H1 (cell line): ENCODE measurements around the gene SLC18A3. TPM values are rescaled to one million over a fixed set of nuclear protein-coding genes. Genes with fewer than 3 reads are reported as not detected.

ENCODE experiments used
- CTCF ChIA-PET: fragments of 300-600 bp; sonication (Branson Sonifier 250); formaldehyde crosslinking; loops from one replicate; lab custom pipeline; 2021; ENCODE audit not compliant: partially characterized antibody; lab: Charles Lee
- POLR2A ChIA-PET: fragments of 300-600 bp; sonication (Branson Sonifier 250); formaldehyde crosslinking; loops from one replicate; lab custom pipeline; 2021; ENCODE audit warnings: inconsistent platforms; ENCODE audit not compliant: partially characterized antibody; lab: Charles Lee
- DNase-seq, 2 experiments: peaks; one replicate each; pipeline versions ENCODE4 v3.0.0 to v3.0.0-alpha.2; 2010 to 2022; ENCODE audit warnings: low spot score in 2 of 2, low read depth in 1 of 2, mixed read lengths in 1 of 2
- FAIRE-seq: peaks from 2 replicates; lab custom pipeline; 2011; peaks lifted over from hg19 to GRCh38; lab: Jason Lieb, UNC
- H2AFZ ChIP-seq: 2 replicates; pipeline ENCODE4 v1.8.1; 2012; ENCODE audit warnings: low read length, inconsistent platforms
- H2AK5ac ChIP-seq: 2 replicates; pipeline ENCODE4 v1.6.1; 2013; ENCODE audit warnings: low read depth, low read length
- H2BK120ac ChIP-seq: replicated peaks from 2 replicates; pipeline ENCODE3; 2013; ENCODE audit warnings: low read depth, low read length, inconsistent platforms
- H2BK12ac ChIP-seq: 2 replicates; pipeline ENCODE4 v1.6.1; 2013; ENCODE audit warnings: low read depth, low read length
- H2BK15ac ChIP-seq: 2 replicates; pipeline ENCODE4 v1.6.1; 2013; ENCODE audit warnings: low read length
- H2BK20ac ChIP-seq: 2 replicates; pipeline ENCODE4 v1.6.1; 2013; ENCODE audit warnings: low read length
- H2BK5ac ChIP-seq: 2 replicates; pipeline ENCODE4 v1.6.1; 2013; ENCODE audit warnings: low read depth, low read length
- H3K14ac ChIP-seq: 2 replicates; pipeline ENCODE4 v1.6.1; 2013; ENCODE audit warnings: inconsistent platforms; ENCODE audit not compliant: insufficient read length
- H3K18ac ChIP-seq: 2 replicates; pipeline ENCODE4 v1.6.1; 2013; ENCODE audit warnings: low read length; ENCODE audit errors: extremely low read depth
- H3K23ac ChIP-seq: 2 replicates; pipeline ENCODE4 v1.6.1; 2013; ENCODE audit warnings: inconsistent platforms; ENCODE audit not compliant: insufficient read length
- H3K23me2 ChIP-seq: 2 replicates; pipeline ENCODE4 v1.6.1; 2013; ENCODE audit warnings: low read depth, low read length
- H3K27ac ChIP-seq: 2 replicates; pipeline ENCODE4 v1.6.1; 2011; ENCODE audit warnings: low read depth, low read length, inconsistent platforms
- H3K27me3 ChIP-seq, 4 experiments: replicated peaks in 1 of 4; 1 replicate in 1 of 4; 2 replicates in 3 of 4; pipeline versions ENCODE4 v1.6.1 to v1.8.1; 2011 to 2013; ENCODE audit warnings: low read length in 3 of 4, mild to moderate bottlenecking in 3 of 4, inconsistent platforms in 2 of 4, mixed read lengths in 2 of 4, moderate library complexity in 1 of 4; ENCODE audit not compliant: control insufficient read depth in 3 of 4, insufficient read depth in 3 of 4; ENCODE audit errors: extremely low read depth in 1 of 4
- H3K36me3 ChIP-seq, 4 experiments: 2 replicates each; pipeline versions ENCODE4 v1.6.1 to v1.8.1; 2011 to 2013; ENCODE audit warnings: mild to moderate bottlenecking in 4 of 4, low read length in 3 of 4, moderate library complexity in 2 of 4, control low read depth in 1 of 4, inconsistent platforms in 1 of 4; ENCODE audit not compliant: insufficient read depth in 4 of 4, control insufficient read depth in 2 of 4
- H3K4ac ChIP-seq: replicated peaks from 2 replicates; pipeline ENCODE3; 2013; ENCODE audit warnings: low read length, low read depth, mixed read lengths, inconsistent platforms; ENCODE audit not compliant: insufficient read length
- H3K4me1 ChIP-seq, 4 experiments: replicated peaks in 1 of 4; 1 replicate in 1 of 4; 2 replicates in 3 of 4; pipeline versions ENCODE4 v1.6.1 to v1.8.1; 2011 to 2013; ENCODE audit warnings: low read length in 3 of 4, inconsistent platforms in 2 of 4, mixed read lengths in 1 of 4; ENCODE audit not compliant: insufficient read depth in 4 of 4, control insufficient read depth in 3 of 4
- H3K4me2 ChIP-seq, 2 experiments: 2 replicates each; pipeline versions ENCODE4 v1.6.1 to v1.8.1; 2011 to 2013; ENCODE audit warnings: low read depth in 2 of 2, low read length in 2 of 2, control low read depth in 1 of 2, inconsistent platforms in 1 of 2, mild to moderate bottlenecking in 1 of 2; ENCODE audit not compliant: insufficient read depth in 1 of 2
- H3K4me3 ChIP-seq, 4 experiments: fragments of 200-600, 300-600 bp in 1 of 4; sonication (generic), shearing (Covaris generic), sonication (Bioruptor Twin) in 1 of 4; 2 replicates each; pipeline versions ENCODE4 v1.5.1 to v1.8.1; 2011 to 2016; ENCODE audit warnings: low read length in 4 of 4, low read depth in 3 of 4, control low read depth in 2 of 4, inconsistent platforms in 2 of 4, mild to moderate bottlenecking in 2 of 4, mixed read lengths in 1 of 4, moderate library complexity in 1 of 4; ENCODE audit not compliant: insufficient read depth in 2 of 4; ENCODE audit errors: extremely low read depth in 1 of 4
- H3K56ac ChIP-seq: replicated peaks from 2 replicates; pipeline ENCODE3; 2013; ENCODE audit warnings: low read depth, mild to moderate bottlenecking, mixed read lengths, low read length, inconsistent platforms; ENCODE audit not compliant: insufficient read length
- H3K79me1 ChIP-seq: 2 replicates; pipeline ENCODE4 v1.6.1; 2013; ENCODE audit warnings: low read depth, low read length, control low read depth
- H3K79me2 ChIP-seq, 2 experiments: 2 replicates each; pipeline versions ENCODE4 v1.6.1 to v1.8.1; 2012 to 2013; ENCODE audit warnings: low read length in 2 of 2, mild to moderate bottlenecking in 2 of 2, inconsistent platforms in 1 of 2; ENCODE audit not compliant: insufficient read depth in 2 of 2, control insufficient read depth in 1 of 2
- H3K9ac ChIP-seq, 4 experiments: replicated peaks in 1 of 4; 1 replicate in 1 of 4; 2 replicates in 3 of 4; pipeline versions ENCODE4 v1.6.1 to v1.8.1; 2011 to 2013; ENCODE audit warnings: low read depth in 3 of 4, low read length in 3 of 4, control low read depth in 2 of 4, mild to moderate bottlenecking in 2 of 4, moderate library complexity in 2 of 4, inconsistent platforms in 1 of 4; ENCODE audit errors: extremely low read depth in 1 of 4
- H3K9me3 ChIP-seq, 2 experiments: 2 replicates each; pipeline versions ENCODE4 v1.6.1 to v1.8.1; 2012 to 2013; ENCODE audit warnings: mild to moderate bottlenecking in 2 of 2, moderate library complexity in 2 of 2, control low read depth in 1 of 2, inconsistent platforms in 1 of 2, low read depth in 1 of 2, low read length in 1 of 2, mixed read lengths in 1 of 2; ENCODE audit not compliant: insufficient read depth in 2 of 2
- H4K20me1 ChIP-seq, 2 experiments: replicated peaks in 1 of 2; 2 replicates each; pipeline versions ENCODE3 to v1.8.1; 2011 to 2013; ENCODE audit warnings: inconsistent platforms in 2 of 2, low read length in 2 of 2, mild to moderate bottlenecking in 1 of 2; ENCODE audit not compliant: insufficient read depth in 2 of 2, control insufficient read depth in 1 of 2
- H4K5ac ChIP-seq: 2 replicates; pipeline ENCODE4 v1.6.1; 2013; ENCODE audit warnings: low read length, low read depth, mixed read lengths, inconsistent platforms; ENCODE audit not compliant: insufficient read length
- H4K8ac ChIP-seq: 2 replicates; pipeline ENCODE4 v1.8.0; 2013; ENCODE audit warnings: mild to moderate bottlenecking, moderate library complexity, low read length, inconsistent platforms; ENCODE audit not compliant: insufficient read depth; ENCODE audit errors: extremely low read depth
- H4K91ac ChIP-seq: replicated peaks from 2 replicates; pipeline ENCODE3; 2013; ENCODE audit warnings: low read length, mixed read lengths, inconsistent platforms; ENCODE audit not compliant: insufficient read length
- BRCA1 ChIP-seq: IDR thresholded peaks from 2 replicates; pipeline ENCODE4 v1.6.1; 2012; ENCODE audit warnings: low read depth, low read length, improper control_type of control experiment
- CBX5 ChIP-seq: fragments of 300-800, 300-1000 bp; sonication (generic); IDR thresholded peaks from 2 replicates; pipeline ENCODE4 v1.7.1; 2016; ENCODE audit warnings: antibody characterized with exemption, low read length, low read depth
- EP300 ChIP-seq, 2 experiments: IDR thresholded peaks; 1 replicate in 1 of 2; 2 replicates in 1 of 2; pipeline ENCODE4 v1.6.1; 2011 to 2012; ENCODE audit warnings: low read depth in 2 of 2, low read length in 2 of 2, mild to moderate bottlenecking in 2 of 2, borderline replicate concordance in 1 of 2, inconsistent platforms in 1 of 2, moderate library complexity in 1 of 2
- GABPA ChIP-seq: IDR thresholded peaks from 2 replicates; pipeline ENCODE4 v1.6.1; 2011; ENCODE audit warnings: mild to moderate bottlenecking, low read length, moderate library complexity, borderline replicate concordance; ENCODE audit not compliant: insufficient read depth
- HDAC6 ChIP-seq: IDR thresholded peaks from one replicate; pipeline ENCODE4 v1.7.1; 2012; ENCODE audit warnings: low read depth, mild to moderate bottlenecking, inconsistent platforms, low read length, moderate library complexity
- KDM1A ChIP-seq: fragments of 200-600, 300-600 bp; sonication (generic); IDR thresholded peaks from 2 replicates; pipeline ENCODE4 v1.7.1; 2016; ENCODE audit warnings: mild to moderate bottlenecking, low read length, borderline replicate concordance
- NANOG ChIP-seq: IDR thresholded peaks from 2 replicates; pipeline ENCODE4 v1.6.1; 2011; ENCODE audit warnings: low read length, low read depth, mild to moderate bottlenecking, inconsistent platforms; ENCODE audit not compliant: insufficient read depth, poor library complexity, severe bottlenecking
- POU5F1 ChIP-seq: IDR thresholded peaks from 2 replicates; pipeline ENCODE4 v1.6.1; 2011; ENCODE audit warnings: low read depth, mild to moderate bottlenecking, low read length, moderate library complexity
- RNF2 ChIP-seq: fragments of 200-900, 300-1000 bp; sonication (generic); IDR thresholded peaks from 2 replicates; pipeline ENCODE4 v1.7.1; 2016; ENCODE audit warnings: borderline replicate concordance, low read depth, mild to moderate bottlenecking, antibody characterized with exemption, low read length; ENCODE audit not compliant: poor library complexity, severe bottlenecking; ENCODE audit errors: missing control alignments
- SAP30 ChIP-seq: fragments of 300-600 bp; sonication (generic); IDR thresholded peaks from 2 replicates; pipeline ENCODE4 v1.7.1; 2012; ENCODE audit warnings: low read length, moderate library complexity, mild to moderate bottlenecking, inconsistent platforms; ENCODE audit not compliant: insufficient read depth, insufficient replicate concordance
- SP4 ChIP-seq: IDR thresholded peaks from 2 replicates; pipeline ENCODE4 v1.6.1; 2012; ENCODE audit warnings: low read length, inconsistent platforms
- TBP ChIP-seq: IDR thresholded peaks from 2 replicates; pipeline ENCODE4 v1.6.1; 2011; ENCODE audit warnings: low read depth, low read length, improper control_type of control experiment
- WGBS, 2 experiments: shearing (Covaris generic) in 1 of 2; methylation state at CpG; one replicate each; pipeline versions ENCODE4 v1.1.6 to v1.1.7; 2013 to 2015; ENCODE audit warnings: low lambda C conversion rate in 2 of 2, mixed read lengths in 2 of 2, inconsistent platforms in 1 of 2, low coverage in 1 of 2, missing lambda C conversion rate in 1 of 2; ENCODE audit not compliant: insufficient replicate concordance in 2 of 2, insufficient coverage in 1 of 2, insufficient read length in 1 of 2; ENCODE audit errors: extremely low coverage in 1 of 2, missing lambda C conversion rate in 1 of 2; 5-methylcytosine and 5-hydroxymethylcytosine counted together
- polyA plus RNA-seq, 7 experiments: library from polyadenylated mRNA; depleted of rRNA in 3 of 7; stranded (reverse) in 5 of 7; unstranded in 2 of 7; fragments of >200 nt in 5 of 7; fragments of 200-250 nt in 2 of 7; gene quantifications; 1 replicate in 5 of 7; 2 replicates in 1 of 7; 4 replicates in 1 of 7; pipeline versions ENCODE4 v1.2.1 to v1.2.3, GENCODE V29; 2011 to 2013; ENCODE audit warnings: missing spikeins in 2 of 7, mixed read lengths in 2 of 7
- total RNA-seq: library from RNA; stranded (reverse); fragmentation: NEBNext Ultra II Directional; extraction: Animal tissue kit (Norgen Biotek cat#: 25700); gene quantifications from 2 replicates; pipeline ENCODE4 v1.2.1, GENCODE V29; 2021

The SLC18A3 gene
- total and polyA plus RNA-seq, 2 of the 8 experiments (the other 6 are each of a cell fraction or from before 2014, with no cell fraction given): 0.17 TPM; not detected in 1

GRCh38 chr10:49599546-49599945 is 10.6 kb upstream of the SLC18A3 start:
- 94% methylated on average over 3 of the region's 3 CpGs; no CpG with 5 or more reads in 1 of the 2 experiments for WGBS, 2 experiments
- no peak for FAIRE-seq

More at GRCh38 chr10:49599546-49599945, 10.6 kb upstream of the SLC18A3 start:
- Histone ChIP-seq H3K79me1 (no peaks in the 10 kb centered on the region), H3K27me3 (peaks cover 0 to 7% (median 5%) of the 10 kb centered on the region in 4 experiments; a peak in 4 of 7 replicates), H3K4me3 (no peak overlapping the region), H2BK12ac (no peak overlapping the region), H3K56ac (no peak overlapping the region), H3K79me2 (no peaks in the 10 kb centered on the region), H2BK20ac (no peak overlapping the region), H2BK5ac (no peak overlapping the region), H3K14ac (no peak overlapping the region), H3K27ac (no peak overlapping the region), H3K4me2 (no peak overlapping the region), H3K9me3 (no peaks in the 10 kb centered on the region), H3K23ac (no peak overlapping the region), H2AFZ (no peak overlapping the region), H4K91ac (no peak overlapping the region), H2BK15ac (no peak overlapping the region), H3K4ac (no peak overlapping the region), H3K23me2 (no peaks in the 10 kb centered on the region), H4K20me1 (peaks cover 0 to 2% of the 10 kb centered on the region in 2 experiments), H4K8ac (no peak overlapping the region), H3K18ac (no peak overlapping the region), H2AK5ac (no peak overlapping the region), H2BK120ac (no peak overlapping the region), H3K9ac (no peak overlapping the region), H3K36me3 (no peaks in the 10 kb centered on the region), H3K4me1 (peaks cover 0 to 4% (median under 1%) of the 10 kb centered on the region in 4 experiments; a peak in 2 of 7 replicates), H4K5ac (no peak overlapping the region)
- TF ChIP-seq GABPA (no peak), RNF2 (no peak), EP300 (IDR thresholded peaks at IDR 0.05; ENCODE audit: borderline replicate concordance in 1 of 2, low read depth in 2 of 2, low read length in 2 of 2) (no peak), CBX5 (no peak), KDM1A (no peak), BRCA1 (no peak), TBP (no peak), SP4 (no peak), NANOG (no peak), HDAC6 (no peak), POU5F1 (no peak), SAP30 (no peak)
- ChIA-PET CTCF (interaction anchor here (0.9 to 2.3 kb wide), 5 partner anchors 9 to 124 kb away, joined by 3 to 6 read pairs (median 5); no protein-coding TSS in a partner anchor), POLR2A (interaction anchor here (0.5 kb wide), 1 partner anchor 122 kb away, joined by 3 read pairs; no protein-coding TSS in a partner anchor)
- no peak for DNase-seq
